GM19023 (cell line): Measurements from ENCODE around the gene ODC1.
"Not testable (repeated sequence)": the region's sequence is repeated elsewhere in the genome, so short reads cannot be mapped to it uniquely, and the experiment has no call there.

Experiments used
- ATAC-seq: cut with Tn5 transposase; IDR thresholded peaks from one replicate; pipeline ENCODE4 v1.9.1; 2021; ENCODE audit warnings: mild to moderate bottlenecking, moderate library complexity; ENCODE audit not compliant: unreplicated experiment

ODC1 gene

GRCh38 chr2:10447895-10448575 lies at the start of gene ODC1:
ODC1 (minus strand) TSS chr2:10448327; CDS start chr2:10445032, 3,295 bp downstream.
- peak; percentile 77 for ATAC-seq

DNA sequence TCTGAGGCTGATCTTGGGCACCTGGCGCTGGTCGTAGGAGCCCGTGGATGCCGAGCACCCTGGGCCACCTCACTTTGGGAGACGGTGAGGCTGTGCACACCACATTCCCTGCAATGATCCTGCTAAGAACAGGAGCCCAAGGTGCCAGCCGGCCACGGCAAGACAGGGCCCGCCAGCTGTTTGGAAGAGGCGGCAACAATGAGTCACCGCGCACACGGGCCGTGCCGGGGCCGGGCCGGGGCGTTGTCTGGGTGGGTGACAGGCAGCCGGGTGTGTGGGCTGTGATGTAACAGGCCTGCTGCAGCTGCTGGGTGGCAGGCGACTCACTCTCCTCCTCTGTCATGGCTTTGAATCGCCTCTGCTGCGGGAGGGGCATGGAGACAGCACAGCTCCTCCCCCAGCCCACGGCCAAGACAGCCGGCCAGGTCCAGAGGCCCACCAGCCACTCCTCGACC lies 49.7 kb upstream of the ODC1 start:
- ATAC-seq: no peak

DNA sequence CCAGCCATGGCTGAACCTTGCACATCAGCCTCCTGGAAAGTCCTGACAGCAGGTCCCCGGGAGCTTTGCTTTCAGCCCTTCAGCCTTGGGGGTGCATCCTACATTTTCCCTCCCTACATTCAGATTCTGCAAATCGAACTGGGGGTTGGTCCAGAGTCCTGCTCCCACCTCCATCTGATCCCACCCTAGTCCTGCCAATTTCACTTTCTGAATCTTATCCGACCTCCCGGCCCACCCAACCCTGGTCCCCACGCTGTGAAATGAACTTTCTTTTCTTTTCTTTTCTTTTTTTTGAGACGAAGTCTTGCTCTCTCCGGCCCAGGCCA lies 47.8 kb upstream of the ODC1 start:
- no peak for ATAC-seq

DNA sequence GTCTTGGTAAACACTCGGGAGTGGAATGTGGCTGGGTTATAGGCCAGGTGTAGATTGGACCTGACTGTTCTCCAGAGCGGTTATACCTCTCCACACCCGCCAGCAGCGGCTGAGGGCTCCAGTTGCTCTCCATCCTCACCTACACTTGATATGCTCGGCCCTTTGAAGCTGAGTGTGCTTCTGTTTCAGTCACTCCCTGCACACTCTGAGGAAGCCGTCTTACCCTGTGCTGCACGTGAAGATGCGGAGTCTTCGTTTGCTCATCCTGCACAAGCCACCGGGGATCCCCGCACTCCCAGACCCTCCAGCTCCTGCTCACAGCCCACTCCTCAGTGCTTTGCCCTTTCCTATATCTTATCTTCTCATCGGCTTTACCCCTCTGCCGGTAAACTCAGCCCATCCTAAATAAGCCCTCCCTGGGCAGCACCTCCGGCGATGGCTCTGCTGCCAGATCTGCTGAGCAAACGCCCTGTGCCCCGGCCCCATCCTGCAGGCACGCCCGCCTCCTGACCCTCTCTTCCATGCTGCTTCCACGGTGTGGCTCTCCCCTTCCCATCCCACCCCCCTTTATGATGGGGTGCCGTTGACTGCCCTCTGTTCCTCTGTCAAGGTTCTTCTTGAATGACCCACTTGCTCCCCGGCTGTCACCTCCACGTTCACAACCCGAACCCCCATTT lies 47.3 kb upstream of the ODC1 start:
- ATAC-seq: no peak

DNA sequence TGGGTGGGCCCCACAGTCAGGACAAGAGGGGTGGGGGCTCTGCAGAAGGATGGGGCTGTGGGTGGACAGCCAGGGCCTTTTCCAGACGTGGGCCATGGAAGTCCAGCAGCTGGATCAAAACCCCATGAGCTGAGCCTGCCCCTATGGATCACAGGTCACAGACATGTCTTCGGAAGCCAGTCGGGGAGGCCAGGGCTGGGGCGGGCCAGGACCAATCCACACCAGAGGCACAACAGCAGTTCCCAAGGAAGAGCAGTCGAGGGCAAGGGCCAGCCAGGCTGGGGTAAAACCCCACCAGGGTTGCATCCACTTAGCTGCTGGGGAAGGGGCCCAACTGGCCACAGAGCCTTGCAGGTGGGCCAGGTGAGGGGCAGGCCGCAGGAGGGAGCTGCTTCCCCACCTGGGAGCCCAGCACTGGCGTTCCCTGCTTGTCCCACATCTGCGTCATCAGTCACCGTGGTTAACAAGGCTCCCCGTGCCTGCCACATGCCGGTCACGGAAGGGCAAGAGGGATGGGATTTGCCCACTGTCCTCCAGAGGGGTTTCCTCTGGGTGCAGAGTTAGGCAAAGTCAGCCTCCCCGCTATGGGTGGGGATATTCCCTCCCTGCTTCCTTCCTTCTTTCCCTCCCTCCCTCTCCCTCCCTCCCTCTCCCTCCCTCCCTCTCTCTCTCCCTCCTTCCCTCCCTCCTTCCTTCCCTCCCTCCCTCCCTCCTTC lies 46.4 kb upstream of the ODC1 start:
- ATAC-seq: no peak

DNA sequence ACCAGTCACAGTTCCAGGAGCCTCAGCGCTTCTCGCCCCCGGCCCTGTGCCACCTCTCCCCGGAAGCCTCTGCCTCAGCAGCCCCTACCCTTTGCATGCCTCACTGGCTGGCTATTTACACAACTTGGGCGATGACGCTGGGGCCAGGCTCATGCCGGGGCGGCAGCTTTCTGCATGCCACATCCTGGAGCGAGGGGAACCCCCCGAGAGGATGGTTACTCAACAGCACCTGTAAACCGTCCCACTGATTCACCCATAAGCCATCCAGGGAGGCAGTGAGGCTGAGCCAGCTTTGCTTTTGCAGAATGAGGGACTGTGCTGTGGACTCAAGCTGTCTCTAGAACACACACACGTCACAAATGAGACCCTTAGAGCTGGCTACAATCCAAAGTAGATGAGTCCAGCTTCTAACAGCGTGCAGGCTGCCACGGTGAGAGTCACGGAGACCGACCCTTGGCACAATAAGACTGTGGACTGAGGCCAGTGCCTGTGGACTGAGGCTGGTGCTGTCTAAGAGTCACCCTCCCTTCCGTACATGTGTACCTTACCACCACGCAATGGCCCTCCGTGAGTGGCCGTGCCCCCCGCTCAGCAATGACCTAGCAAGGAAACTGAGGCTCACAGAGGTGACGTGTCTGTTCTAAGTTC lies 45.6 kb upstream of the ODC1 start:
- ATAC-seq: peak; percentile 95

DNA sequence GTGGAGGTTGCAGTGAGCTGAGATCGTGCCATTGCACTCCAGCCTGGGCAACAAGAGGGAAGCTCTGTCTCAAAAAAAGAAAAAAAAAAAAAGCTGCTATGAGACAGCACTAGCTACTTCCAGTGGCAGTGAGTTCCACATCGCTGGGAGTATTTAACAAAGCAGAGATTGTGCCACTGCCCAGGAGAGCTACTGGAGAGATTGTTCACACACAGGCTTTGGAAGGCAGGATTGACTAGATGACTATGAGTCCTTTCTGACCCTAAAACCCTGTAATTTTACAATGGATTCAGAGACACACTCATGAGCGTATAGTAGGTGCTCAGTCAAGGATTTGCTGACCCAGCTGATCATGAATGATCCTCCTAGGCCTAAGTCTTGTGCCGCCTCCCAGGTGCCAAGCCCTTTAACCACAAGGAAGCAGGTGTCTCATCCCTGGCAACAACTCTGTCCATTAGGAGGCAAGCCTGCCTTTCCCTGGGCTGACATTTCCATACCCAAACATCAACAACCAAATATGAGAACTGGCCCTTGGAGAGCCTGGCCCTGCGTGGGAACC lies 45.0 kb upstream of the ODC1 start:
- no peak for ATAC-seq

DNA sequence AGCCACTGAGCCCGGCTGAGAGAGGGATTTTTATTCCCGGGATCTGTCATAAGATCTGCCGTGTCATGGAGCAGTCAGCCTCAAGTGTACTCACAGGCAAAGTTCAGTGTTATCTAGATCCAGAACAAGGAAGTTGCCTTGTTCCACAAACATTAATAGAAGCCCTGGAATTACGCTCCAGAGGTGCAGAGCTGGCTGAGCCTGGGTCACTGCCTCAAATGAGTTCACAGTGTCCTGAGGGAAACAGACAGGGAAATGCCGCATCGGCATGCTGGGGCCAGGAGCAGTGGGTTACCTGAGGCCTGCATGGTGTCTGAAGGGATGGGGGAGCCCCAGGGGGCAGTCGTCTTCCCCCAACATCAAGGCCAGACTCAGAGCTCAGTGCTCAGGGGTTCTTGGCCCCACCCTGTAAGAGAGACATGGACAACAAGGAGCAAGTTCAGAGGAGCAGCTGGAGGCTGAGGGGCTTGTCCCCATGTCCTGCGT lies 42.7 kb upstream of the ODC1 start:
- ATAC-seq: no peak

DNA sequence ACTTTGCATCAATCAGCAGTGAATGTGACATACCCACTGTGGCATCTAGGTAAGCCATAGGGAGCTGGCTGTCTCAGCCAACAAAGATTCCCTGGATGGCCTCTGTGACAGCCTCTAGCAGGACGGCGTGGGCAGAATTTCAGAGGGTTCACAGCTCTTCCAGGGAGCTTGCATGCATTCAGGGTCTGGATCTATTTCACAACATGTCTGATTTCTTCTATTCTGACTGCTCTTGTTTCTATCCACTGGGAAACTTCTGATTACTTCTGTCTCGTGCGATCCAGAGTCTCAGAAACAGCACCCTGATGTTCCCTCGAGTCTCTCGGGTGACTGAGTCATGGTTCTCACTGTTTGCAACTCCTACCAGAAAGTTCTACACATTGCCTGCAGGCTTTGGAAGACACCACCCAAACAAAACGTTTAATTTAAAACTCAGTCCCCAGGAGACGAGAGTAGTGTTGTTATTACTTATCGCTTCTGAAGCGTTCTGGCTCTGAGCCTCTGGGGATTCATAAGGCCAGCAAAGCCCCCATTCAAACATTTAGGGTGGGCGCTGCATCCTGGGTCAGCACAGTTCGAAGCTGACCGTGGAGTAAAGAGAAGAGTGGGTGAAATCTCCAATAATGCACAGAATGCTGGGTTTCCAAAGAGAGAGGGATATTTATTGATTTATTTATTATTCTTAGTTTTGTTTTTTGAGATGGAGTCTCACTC lies 41.9 kb upstream of the ODC1 start:
- ATAC-seq: no peak

DNA sequence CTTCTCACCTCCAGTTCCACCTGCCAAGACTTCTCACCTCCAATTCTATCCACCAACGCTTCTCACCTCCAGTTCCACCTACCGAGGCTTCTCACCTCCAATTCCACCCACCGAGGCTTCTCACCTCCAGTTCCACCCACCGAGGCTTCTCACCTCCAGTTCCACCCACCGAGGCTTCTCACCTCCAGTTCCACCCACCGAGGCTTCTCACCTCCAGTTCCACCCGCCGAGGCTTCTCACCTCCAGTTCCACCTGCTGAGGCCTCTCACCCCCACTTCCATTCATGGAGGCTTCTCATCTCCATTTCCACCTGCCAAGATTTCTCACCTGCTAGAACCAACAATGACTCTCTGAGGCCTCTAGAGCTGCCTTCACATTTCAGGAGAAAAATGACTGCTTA lies 40.0 kb upstream of the ODC1 start:
- not testable (repeated sequence) for ATAC-seq

DNA sequence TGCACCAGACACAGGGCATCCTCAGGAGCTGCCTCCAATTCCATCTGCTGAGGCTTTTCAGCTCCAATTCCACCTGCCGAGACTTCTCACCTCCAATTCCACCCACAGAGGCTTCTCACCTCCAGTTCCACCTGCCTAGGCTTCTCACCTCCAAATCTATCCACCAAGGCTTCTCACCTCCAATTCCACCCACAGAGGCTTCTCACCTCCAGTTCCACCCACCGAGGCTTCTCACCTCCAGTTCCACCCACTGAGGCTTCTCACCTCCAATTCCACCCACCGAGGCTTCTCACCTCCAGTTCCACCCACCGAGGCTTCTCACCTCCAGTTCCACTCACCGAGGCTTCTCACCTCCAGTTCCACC lies 39.6 kb upstream of the ODC1 start:
- ATAC-seq: not testable (repeated sequence)

DNA sequence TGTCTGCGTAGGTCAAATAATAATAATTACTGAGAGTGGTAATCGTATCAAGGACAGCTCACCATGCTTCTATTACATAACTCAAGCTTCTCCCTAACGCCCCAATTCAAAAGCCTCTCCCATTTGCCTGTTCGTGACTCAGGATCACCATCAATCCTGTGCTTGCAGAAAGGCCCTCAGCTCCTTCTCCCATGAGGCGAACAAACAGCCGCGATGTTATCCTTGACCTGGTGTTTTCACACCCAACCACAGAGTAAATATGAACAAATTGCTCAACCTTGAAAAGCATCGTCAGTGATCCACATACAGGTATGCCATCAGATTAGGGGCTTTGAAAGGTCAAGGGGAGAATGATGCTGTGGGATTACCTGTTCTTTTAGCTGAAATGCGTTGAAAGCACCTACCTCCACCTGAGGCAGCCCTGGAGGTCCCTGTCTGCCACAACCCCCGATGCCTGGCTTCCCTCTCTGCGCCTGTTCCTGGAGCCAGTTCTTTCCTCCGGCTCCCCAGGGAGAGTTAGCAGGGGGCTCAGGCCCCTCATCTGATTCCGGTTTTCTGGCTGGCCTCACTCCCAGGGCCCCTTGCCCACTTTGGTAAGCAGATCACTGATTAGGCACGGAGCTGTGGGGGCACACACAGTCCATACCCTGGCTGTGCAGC lies 39.1 kb upstream of the ODC1 start:
- ATAC-seq: no peak

DNA sequence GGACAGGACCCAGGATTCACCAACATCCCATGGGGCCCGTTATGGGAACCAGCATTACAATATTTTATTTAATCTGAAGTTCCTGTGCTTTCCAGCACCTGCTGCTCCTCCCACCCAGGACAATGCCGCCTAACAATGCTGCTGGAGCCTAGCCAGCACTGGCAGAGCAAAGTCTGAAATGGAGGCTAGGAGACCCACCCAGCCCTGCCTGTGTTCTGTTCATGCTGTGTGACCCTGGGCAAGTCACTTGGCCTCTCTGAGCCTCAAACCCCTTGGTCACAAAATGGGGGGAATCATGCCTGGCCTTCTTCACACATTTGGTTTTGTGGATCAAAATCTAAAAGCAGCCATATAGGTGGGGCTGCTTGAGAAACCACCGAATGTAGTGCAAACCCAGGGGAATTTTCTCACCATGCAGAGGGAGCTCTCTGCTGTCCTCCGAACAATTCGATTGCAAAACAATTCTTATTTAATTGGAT lies 38.5 kb upstream of the ODC1 start:
- ATAC-seq: no peak

DNA sequence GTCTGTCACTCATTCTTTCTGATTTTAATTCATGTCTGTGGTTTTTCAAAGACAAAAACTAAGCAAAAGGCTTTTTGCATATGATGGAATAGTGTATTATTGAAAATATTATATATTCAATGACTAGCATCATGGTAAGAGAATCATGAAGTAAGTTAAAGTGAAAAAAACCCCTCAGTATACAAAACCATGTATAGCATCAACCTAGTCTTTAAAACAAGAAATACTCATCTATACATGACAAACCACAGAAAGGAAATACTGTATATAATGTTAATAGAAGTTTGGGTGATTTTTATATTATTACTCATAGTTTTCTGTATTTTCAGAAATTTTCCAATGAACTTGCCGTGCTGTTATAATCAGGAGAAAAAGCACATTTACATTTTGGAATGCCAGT lies 38.0 kb upstream of the ODC1 start:
- no peak for ATAC-seq

DNA sequence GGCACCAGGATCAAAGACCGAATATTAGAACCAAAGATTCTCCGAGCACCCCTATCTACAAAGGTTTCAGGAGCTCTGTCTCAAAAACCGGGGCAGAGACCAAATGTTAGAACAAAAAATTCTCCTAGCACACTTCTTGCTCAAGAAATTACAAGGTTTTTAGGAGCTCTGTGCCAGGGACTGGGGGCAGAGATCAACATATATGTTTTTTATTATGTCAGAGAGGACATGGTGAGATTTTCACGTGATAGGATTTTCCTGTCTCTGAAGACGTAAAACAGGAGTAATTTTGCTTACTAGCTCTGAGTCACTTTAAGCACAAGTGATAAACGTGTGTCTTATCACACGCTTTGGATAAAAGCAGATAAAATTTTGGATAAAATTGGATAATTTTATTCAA lies 34.8 kb upstream of the ODC1 start:
- ATAC-seq: no peak

GRCh38 chr2:10482460-10482859 lies 34.3 kb upstream of the ODC1 start:
- ATAC-seq: no peak

- no peak for ATAC-seq
Measured at GRCh38 chr2:10481666-10482157, 33.6 kb upstream of the ODC1 start.

- ATAC-seq: no peak
Measured at GRCh38 chr2:10481055-10481665, 33.0 kb upstream of the ODC1 start.

GRCh38 chr2:10480359-10480949 lies 32.3 kb upstream of the ODC1 start:
- ATAC-seq: no peak
